ENCODE measurements around the gene SLC25A40.

GRCh38 chr7:87837597-87837996, 38.6 kb downstream of the SLC25A40 start:
- no peak for TF ChIP-seq CTCF (IDR thresholded peaks at IDR 0.05)
- no peak for TF ChIP-seq POLR2A (IDR thresholded peaks at IDR 0.05)

All from uterus (tissue), 2 donors.